NT2/D1 (cell line): Measurements from ENCODE around the gene MBOAT1.

ENCODE experiments used
- SUZ12 ChIP-seq: IDR thresholded peaks from 2 replicates; pipeline ENCODE4 v1.6.1; 2011; ENCODE audit not compliant: insufficient read length, insufficient read depth; ENCODE audit errors: extremely low read depth
- YY1 ChIP-seq: IDR thresholded peaks from 2 replicates; pipeline ENCODE4 v1.6.1; 2011; ENCODE audit not compliant: insufficient read length, insufficient read depth
- ZNF274 ChIP-seq: IDR thresholded peaks from 2 replicates; pipeline ENCODE4 v1.6.1; 2011; ENCODE audit warnings: mild to moderate bottlenecking, low read depth, low read length

- no peak for TF ChIP-seq YY1
- no peak for TF ChIP-seq SUZ12
- no peak for TF ChIP-seq ZNF274
Measured at GRCh38 chr6:20158676-20159075, 53.6 kb downstream of the MBOAT1 start.
